Activated T-cell treated with anti-CD3 and anti-CD28 coated beads for 24 hours (primary cell): ENCODE results near the gene SHISA7.
"Not testable (repeated sequence)": the region's sequence is repeated elsewhere in the genome, so short reads cannot be mapped to it uniquely, and the experiment has no call there.

Experiments
- DNase-seq: peaks from one replicate; pipeline ENCODE4 v3.0.0-alpha.2; 2020; ENCODE audit warnings: low read depth

Gene SHISA7

GRCh38 chr19:55418185-55418584 is 24.9 kb downstream of the SHISA7 start:
- DNase-seq, result peak; percentile 44

- DNase-seq, result no peak
Observed at GRCh38 chr19:55410168-55410567, 32.9 kb downstream of the SHISA7 start.

- DNase-seq, result not testable (repeated sequence)
Observed at GRCh38 chr19:55409179-55409578, 33.9 kb downstream of the SHISA7 start.

- DNase-seq, result no peak
Observed at GRCh38 chr19:55408533-55408872, 34.6 kb downstream of the SHISA7 start.

GRCh38 chr19:55407800-55408532 is 35.1 kb downstream of the SHISA7 start:
- peak; percentile 97 for DNase-seq

GRCh38 chr19:55407550-55407799 is 35.6 kb downstream of the SHISA7 start, which contains the start of gene UBE2S:
UBE2S (minus strand) TSS chr19:55407788; CDS start chr19:55407589, 199 bp downstream.
- not testable (repeated sequence) for DNase-seq

GRCh38 chr19:55406826-55407549 is 36.1 kb downstream of the SHISA7 start:
- no peak for DNase-seq

- DNase-seq, result no peak
Observed at GRCh38 chr19:55406091-55406825, 36.8 kb downstream of the SHISA7 start.

GRCh38 chr19:55405638-55406037 is 37.5 kb downstream of the SHISA7 start:
- no peak for DNase-seq

GRCh38 chr19:55402509-55402908 is 40.6 kb downstream of the SHISA7 start:
- no peak for DNase-seq

GRCh38 chr19:55401390-55401789 is 41.7 kb downstream of the SHISA7 start:
- not testable (repeated sequence) for DNase-seq

- DNase-seq, result no peak
Observed at GRCh38 chr19:55400281-55401087, 42.6 kb downstream of the SHISA7 start.

GRCh38 chr19:55398200-55398925 is 44.7 kb downstream of the SHISA7 start:
- no peak for DNase-seq

- DNase-seq, result no peak
Observed at GRCh38 chr19:55392820-55393761, 50.0 kb downstream of the SHISA7 start.

GRCh38 chr19:55391702-55392615 is 51.1 kb downstream of the SHISA7 start:
- no peak for DNase-seq

GRCh38 chr19:55391191-55391670 is 51.9 kb downstream of the SHISA7 start:
- DNase-seq, result no peak

- no peak for DNase-seq
Observed at GRCh38 chr19:55390461-55390880, 52.6 kb downstream of the SHISA7 start.

GRCh38 chr19:55389386-55390317 is 53.4 kb downstream of the SHISA7 start:
- no peak for DNase-seq
